Measurements from ENCODE around the gene FBRSL1. TPM values are rescaled to one million over a fixed set of nuclear protein-coding genes. Genes with fewer than 3 reads are reported as not detected.
"Not testable (repeated sequence)": the region's sequence is repeated elsewhere in the genome, so short reads cannot be mapped to it uniquely, and the experiment has no call there.

FBRSL1 gene
- total RNA-seq, 1 donor: 23.7 TPM

DNA sequence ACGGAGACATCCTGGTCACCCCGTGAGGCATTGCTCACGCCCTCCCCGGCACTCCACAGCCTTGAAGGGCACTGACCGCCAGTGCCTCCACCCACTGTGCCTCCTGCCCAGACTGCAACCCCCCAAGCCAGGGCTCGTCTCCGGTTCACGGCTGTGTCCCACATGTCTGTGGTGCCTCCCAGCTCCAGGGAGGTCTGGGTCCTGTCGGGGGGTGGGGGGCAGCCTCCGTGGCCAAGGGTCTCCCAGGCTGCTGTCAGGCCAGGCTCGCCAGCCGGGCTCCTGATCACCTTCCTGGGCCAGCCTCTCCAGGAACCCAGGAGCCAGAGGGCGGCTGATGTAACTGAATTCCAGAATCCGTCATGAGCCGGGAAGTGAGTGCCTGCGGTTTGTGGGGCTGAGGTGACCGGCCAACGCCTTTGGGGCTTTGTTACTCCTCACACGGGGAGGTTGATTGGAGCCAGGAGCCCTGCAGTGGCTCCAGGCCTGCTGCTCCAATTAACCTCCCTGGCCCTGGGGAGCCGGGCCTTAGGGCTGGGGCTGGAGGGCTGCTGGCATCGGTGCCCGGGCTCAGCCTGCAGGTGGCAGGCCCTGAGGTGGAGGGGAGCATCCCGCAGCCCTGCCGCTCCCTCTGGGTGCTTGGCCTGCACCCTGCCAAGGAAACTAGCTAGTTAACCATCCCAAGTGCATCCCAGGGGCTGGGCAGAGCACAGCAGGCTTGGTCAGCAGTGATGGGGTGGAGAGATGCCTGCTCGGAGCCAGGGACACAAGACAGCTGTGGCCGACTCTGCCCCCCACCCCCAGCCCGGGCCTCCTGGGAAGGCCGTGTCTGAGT, 36.4 kb upstream of the FBRSL1 start:
- no peak for DNase-seq (ENCODE audit: low read depth in 2 of 3, low spot score in 2 of 3)

DNA sequence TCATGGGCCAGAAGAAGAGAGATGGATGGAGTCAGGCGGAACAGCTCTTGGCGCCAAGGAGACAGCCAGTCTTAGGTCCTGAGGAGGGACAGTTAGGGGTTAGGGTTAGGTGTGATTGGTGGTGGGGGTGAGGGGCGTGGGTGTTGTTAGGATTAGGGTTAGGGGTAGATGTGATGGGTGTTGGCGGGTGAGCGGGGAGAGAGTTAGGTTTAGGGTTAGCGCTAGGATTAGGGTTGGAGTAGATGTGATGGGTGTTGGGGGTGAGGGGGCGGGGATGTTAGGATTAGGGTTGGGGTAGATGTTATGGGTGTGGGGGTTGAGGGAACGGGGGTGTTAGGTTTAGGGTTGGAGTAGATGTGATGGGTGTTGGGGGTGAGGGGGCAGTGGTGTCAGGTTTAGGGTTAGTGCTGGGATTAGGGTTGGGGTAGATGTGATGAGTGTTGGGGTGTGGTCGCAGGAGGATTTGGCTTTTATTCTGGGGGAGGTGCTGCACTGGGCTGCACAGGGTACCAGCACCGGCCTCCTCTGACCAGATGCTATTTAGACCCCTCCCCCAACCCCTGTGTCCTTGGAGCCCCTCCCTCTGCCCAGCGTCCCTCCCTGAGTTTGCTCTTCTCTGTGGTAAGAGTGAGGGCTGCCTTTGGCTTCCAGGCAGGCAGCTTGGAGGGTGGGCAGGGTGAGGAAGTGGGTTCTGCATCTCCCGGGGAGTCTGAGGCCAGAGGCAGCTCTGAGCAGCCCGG, 35.6 kb upstream of the FBRSL1 start:
- peak in 1 of 3 donors; percentile 49 for DNase-seq (ENCODE audit: low read depth in 2 of 3, low spot score in 2 of 3)

DNA sequence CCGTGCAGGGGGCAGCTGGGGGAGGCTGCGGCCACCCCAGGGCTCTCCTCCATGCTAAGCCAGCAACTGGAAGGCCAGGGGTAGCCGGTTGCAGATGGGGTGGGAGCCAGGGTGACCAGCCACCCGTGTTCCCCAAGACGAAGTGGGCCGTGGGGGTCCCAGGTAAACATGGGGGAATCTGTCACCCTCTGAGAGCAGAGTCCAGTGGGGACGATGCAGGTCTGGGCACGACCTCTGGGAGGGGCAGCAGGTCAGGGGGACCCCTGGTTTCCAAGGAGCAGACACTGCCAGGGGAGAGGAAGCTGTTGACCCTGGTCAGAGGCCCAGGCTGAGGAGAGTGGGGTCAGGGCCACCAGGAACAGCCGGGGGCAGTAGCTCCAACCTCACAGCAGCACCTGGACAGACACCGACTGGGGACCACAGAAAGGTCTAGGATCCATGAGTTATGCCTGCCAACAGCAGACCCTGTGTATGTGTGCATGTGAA, 35.0 kb upstream of the FBRSL1 start:
- no peak for DNase-seq (ENCODE audit: low read depth in 2 of 3, low spot score in 2 of 3)

DNA sequence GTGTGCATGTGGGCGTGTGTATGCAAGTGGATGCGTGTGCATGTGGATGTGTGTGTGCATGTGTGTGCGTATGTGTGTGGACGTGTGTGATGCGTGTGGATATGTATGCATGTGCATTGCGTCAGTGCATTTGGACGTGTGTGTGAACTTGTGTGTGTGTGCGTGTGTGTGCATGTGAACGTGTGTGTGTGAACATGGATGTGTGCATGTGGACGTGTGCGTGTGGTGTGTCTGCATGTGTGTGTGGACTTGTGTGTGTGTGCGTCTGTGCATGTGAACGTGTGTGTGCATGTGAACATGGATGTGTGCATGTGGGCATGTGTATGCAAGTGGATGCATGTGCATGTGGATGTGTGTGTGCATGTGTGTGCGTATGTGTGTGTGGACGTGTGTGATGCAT, 34.4 kb upstream of the FBRSL1 start:
- no peak for DNase-seq (ENCODE audit: low read depth in 2 of 3, low spot score in 2 of 3)

DNA sequence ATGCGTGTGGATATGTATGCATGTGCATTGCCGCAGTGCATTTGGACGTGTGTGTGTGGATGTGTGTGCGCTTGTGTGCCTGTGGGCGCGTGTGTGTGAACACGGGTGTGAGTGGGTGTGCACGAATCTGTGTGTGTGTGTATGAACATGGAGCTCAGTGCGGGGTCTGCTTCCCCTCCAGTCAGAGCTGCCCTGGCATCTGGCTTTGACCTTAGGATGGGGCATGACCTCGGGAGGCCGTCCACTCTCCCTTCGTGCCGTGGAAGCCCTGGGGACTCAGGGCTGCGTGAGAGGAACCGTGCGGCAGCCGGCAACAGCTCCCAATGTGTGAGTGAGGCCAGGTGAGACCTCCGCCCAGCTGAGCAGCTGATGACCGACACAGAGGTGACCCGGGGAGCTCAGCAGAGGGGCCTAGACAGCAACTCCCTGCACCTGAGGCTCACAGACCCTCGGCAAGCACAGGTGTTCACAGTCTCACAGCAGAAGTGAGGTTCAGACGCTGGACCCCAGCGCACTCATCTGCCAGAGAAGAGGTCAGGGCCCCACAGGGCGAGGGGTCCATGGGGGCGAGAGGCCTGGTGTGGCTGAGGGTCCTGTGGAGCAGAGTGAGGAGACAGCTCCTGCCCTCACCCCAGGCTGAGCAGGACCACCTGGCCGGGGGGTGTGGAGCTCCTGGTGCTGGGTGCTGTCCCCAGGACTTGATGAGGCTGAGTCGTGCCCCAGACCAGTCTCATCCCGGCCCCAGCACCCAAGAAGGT, 33.6 kb upstream of the FBRSL1 start:
- no peak for DNase-seq (ENCODE audit: low read depth in 2 of 3, low spot score in 2 of 3)

DNA sequence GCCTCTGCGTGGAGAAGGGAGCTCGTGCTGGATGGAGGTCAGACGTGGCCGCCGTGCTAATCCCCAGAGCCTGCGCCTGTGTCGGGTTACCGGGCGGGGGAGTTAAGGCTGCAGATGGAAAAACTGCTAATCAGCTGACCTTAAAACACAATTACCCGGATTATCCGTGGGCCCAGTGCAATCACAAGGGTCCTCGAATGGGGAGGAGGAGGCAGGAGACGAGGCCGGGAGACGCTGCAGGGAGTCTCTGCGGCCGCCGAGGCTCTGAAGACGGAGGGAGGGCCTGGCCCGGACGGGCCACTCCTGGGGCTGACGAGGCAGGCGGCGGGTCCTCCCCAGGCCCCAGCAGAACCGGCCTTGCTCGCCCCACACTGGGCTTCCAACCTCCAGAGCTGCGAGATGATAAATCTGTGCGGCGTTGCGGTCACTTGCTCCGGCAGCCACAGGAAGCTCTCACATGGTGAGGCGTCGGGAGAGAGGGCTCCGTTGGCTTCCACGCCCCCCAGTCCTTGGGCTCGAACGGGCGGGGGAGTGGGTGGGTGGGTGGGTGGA, 32.9 kb upstream of the FBRSL1 start:
- DNase-seq (ENCODE audit: low read depth in 2 of 3, low spot score in 2 of 3): no peak

DNA sequence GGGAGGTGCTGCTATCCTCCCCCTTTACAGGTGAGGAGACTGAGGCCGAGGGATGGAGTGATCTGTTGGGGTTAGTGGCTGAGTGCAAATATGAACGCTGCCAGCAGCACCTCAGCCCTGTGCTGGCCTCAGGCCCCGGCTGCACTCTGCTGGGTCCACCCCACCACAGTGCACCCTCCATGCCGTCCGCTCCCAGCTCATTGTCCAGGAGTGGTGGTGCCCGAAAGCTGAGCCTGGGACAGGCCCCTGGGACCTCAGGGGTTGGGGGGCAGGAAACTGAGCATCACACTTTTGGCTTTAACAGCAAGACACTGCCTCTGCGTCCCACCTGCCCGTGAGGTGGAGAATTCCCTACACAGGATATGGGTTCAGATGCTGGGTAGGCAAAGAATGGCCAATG, 31.5 kb upstream of the FBRSL1 start:
- no peak for DNase-seq (ENCODE audit: low read depth in 2 of 3, low spot score in 2 of 3)

DNA sequence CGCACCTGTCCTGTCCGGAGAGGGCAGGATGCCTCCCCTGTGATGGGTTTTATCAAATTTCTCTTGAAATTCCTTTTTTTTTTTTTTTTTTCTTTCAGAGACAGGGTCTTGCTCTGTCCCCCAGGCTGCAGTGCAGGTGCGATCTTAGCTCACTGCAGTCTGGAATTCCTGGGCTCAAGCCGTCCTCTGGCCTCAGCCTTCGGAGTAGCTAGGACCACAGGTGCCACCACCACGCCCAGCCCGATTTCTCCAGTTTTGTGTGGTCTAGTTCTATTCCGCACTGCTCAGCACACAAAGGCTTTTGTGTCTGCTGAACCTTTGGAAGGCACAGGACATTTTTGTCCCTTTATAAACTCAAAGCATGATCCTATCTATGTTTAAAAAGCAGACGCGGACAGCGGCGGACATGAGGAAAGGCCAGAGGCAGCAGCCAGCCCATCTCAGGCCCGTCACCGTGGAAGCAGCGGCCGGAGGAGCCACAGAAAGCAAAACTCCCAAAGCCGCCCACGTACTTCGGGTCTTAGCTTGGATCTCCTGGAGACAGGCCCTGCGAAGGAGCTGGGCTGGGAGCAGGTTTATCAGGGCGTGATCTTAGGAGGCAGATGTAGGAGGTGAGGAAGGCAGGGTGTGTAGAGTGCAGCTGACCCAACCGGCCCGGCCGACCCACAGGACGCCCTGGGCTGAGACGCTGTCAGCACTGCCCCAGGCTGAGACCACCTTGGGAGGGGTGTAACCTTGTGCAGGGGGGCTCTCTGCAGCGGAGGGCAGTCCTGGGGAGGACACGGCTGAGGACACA, 30.9 kb upstream of the FBRSL1 start:
- no peak for DNase-seq (ENCODE audit: low read depth in 2 of 3, low spot score in 2 of 3)

DNA sequence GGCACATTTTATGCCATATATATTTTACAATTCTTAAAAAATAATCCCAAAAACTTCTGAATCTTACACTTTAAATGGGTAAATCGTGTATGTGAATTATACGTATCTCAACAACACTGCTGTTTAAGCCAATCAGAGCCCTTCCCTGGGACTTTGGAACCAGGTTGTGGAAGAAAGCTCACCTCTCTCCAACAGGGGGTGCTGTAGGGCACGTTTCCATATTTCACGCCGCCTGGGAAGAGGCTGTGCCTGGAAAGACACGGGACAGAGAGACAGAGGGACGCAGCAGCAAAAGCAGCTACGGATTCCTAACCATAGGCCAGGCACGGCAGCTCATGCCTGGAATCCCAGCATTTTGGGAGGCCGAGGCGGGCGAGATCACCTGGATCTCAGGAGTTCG, 29.4 kb upstream of the FBRSL1 start:
- no peak for DNase-seq (ENCODE audit: low read depth in 2 of 3, low spot score in 2 of 3)

DNA sequence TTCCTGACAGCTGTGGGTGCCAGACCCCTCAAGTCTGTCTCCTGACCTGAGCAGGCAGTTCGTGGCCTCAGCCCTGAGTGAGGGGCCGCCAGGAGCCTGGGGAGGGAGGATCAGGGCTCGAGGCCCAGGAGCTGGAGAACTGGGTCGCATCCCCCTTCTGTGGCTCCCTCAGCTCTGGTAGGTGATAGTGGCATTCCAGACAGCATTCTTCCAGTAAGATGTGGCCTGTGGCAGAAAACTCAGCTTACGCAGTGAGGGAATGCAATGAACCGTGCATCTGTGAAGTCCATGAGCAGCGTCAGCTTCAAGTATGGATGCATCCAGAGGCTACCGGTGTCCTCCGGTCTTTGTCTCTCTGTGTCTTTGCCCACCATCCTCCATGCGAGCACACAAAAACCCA, 28.4 kb upstream of the FBRSL1 start:
- no peak for DNase-seq (ENCODE audit: low read depth in 2 of 3, low spot score in 2 of 3)

DNA sequence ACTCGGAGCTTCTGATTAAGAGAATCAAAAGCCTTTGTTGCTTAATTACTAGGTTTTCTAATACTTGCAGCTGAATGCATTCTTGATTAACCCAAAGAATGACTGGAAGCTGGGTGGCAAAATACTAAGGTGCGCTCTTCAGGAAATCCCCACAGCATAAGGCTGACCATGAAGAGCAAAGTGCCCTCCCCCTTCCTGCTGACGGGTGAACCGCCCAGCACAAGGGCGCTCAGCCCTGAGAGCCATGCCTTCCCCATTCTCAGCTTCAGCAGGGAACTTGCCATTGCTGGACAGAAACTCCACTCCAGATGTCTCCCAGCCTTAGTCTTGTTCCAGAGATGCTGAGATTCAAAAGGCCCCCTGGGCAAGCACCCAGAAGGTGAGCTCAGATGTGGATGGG, 27.2 kb upstream of the FBRSL1 start:
- no peak for DNase-seq (ENCODE audit: low read depth in 2 of 3, low spot score in 2 of 3)

DNA sequence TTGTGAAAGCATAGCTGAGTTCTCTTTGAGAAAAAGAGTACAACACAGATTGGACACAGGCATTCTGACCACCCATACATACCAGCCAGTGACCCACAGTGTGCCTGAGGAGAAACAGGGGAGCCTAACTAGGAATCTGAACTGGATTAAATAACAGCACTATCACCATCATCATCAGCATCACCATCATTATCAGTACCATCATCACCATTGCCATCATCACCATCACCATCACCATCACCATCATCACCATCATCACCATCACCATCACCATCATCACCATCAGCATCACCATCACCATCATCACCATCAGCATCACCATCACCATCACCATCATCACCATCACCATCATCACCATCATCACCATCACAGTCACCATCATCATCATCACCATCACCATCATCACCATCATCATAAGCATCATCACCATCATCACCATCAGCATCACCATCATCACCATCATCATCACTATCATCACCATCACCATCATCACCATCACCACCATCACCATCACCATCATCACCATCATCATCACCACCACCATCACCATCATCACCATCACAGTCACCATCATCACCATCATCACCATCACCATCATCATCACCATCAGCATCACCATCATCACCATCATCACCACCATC, 26.5 kb upstream of the FBRSL1 start:
- DNase-seq (ENCODE audit: low read depth in 2 of 3, low spot score in 2 of 3): not testable (repeated sequence)

DNA sequence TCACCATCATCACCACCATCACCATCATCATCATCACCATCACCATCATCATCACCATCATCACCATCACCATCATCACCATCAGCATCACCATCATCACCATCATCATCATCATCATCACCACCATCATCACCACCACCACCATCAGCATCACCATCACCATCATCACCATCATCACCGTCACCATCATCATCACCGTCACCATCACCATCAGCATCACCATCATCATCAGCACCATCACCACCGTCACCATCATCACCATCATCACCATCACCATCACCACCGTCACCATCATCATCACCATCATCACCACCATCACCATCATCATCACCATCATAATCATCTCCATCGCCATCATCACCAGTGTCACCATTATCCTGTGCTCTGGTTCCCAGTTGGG, 25.6 kb upstream of the FBRSL1 start:
- DNase-seq (ENCODE audit: low read depth in 2 of 3, low spot score in 2 of 3): not testable (repeated sequence)

DNA sequence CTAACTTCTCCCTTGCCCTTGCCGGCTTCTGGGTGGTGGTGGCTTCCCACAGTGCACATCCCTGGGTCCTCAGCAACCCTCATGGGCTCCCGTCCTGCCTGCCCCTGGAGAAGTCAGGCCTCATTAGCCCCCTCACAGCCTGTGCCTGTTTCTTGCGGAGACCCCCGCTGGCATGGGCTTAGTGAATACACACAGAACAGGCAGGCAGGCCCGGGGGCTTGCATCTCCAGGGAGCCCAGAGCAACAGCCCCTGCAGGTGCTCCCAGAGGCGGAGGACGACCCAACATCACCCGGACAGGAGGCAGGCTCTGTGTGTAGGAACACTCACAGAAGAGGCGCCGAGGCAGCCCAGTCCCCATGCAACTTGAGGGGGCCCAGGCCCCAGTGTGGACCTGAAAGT, 25.1 kb upstream of the FBRSL1 start:
- no peak for DNase-seq (ENCODE audit: low read depth in 2 of 3, low spot score in 2 of 3)

DNA sequence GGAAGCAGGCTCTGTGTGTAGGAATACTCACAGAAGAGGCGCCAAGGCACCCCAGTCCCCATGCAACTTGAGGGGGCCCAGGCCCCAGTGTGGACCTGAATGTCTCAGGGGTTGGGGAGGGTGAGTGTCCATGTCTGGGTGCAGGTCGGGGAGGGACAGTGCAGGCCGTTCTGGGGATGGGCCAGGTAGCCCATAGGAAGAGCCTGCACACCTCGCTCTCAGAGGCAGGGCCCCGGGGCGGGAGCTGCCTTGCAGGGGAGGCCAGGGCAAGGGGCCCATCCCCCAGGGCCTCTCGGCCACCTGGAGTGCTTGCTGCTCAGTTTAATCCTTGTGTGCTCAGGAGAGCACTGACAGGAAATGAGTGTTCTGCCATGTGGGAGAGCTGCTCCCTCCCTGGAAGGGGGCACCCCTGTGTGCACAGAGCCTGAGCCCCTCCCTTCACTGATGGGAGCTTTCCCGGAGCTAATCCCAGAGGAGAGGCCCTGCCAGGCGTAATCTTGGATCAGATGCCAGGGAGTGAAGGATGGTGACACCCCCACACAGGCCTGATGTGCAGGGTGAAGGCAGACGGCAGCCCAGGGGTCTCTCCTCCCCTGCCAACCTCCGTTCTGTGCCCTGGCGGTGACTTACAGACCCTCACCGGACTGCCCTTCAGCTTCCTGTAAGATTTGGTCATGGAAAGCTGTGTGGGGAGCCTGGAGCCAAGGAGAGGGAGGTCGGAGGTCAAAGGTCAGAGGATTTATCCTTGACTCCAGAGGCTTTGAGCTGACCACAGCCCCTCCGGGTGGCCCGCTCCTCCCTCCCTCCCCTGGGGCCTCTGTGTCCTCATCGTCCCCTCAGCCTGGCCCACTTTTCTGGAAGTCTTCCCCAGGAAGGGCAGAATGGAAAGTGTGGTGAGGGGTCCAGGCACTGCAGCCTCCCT, 24.4 kb upstream of the FBRSL1 start:
- DNase-seq (ENCODE audit: low read depth in 2 of 3, low spot score in 2 of 3): no peak

DNA sequence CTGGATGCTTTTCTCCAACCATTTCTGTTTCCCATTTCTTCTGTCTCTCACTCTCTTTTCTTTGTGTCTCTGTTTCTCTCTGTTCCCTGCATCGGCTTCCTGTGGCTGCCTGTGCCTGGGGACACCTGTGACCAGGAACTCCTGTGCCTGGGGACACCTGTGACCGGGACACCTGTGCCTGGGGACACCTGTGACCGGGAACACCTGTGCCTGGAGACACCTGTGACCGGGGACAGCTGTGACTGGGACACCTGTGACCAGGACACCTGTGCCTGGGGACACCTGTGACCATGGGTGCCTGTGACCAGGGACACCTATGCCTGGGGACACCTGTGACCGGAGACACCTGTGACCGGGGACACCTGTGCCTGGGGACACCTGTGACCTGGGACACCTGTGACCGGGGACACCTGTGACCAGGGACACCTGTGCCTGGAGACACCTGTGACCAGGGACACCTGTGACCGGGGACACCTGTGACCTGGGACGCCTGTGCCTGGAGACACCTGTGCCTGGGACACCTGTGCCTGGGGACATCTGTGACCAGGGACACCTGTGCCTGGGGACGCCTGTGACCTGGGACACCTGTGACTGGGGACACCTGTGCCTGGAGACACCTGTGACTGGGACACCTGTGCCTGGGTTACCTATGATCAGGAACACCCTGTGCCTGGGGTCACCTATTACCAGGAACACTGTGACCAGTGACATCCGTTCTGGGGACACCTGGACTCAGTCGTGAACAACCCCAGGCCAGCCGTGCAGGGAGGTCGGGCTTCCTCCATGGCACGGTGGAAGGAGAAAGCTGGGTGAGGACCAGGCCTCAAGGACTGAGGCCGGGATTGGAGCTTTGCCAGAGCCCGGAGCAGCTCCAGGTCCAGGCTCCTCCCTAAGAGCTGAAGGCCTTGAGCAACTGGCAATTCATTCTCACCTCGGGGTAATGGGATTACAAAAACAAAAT, 23.4 kb upstream of the FBRSL1 start:
- no peak for DNase-seq (ENCODE audit: low read depth in 2 of 3, low spot score in 2 of 3)

DNA sequence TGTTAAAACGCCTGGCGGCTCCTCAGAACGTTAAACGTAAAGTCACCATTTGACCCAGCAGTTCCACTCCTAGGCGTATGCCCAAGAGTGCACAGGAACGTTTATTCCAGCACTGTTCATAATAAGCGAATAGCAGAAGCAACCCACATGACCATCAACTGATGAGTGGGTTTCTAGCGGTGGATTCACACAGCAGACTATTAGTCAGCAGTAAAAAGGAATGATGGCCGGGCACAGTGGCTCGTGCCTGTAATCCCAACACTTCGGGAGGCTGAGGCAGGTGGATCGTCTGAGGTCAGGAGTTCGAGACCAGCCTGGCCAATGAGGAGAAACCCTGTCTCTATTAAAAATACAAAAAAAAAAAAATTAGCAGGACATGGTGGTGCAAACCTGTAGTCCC, 22.4 kb upstream of the FBRSL1 start:
- DNase-seq (ENCODE audit: low read depth in 2 of 3, low spot score in 2 of 3): no peak

Measured in hematopoietic multipotent progenitor cell (in vitro differentiated cells).